ENCODE measurements around the gene BIRC2.

The BIRC2 gene

DNA sequence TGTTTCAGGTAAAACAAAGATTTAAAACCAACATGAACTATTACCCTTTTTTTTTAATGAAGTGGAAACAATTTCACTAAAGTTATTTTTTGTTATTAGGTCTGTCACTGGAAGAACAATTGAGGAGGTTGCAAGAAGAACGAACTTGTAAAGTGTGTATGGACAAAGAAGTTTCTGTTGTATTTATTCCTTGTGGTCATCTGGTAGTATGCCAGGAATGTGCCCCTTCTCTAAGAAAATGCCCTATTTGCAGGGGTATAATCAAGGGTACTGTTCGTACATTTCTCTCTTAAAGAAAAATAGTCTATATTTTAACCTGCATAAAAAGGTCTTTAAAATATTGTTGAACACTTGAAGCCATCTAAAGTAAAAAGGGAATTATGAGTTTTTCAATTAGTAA is 30.9 kb downstream of the BIRC2 start:
- no peak for DNase-seq

DNA sequence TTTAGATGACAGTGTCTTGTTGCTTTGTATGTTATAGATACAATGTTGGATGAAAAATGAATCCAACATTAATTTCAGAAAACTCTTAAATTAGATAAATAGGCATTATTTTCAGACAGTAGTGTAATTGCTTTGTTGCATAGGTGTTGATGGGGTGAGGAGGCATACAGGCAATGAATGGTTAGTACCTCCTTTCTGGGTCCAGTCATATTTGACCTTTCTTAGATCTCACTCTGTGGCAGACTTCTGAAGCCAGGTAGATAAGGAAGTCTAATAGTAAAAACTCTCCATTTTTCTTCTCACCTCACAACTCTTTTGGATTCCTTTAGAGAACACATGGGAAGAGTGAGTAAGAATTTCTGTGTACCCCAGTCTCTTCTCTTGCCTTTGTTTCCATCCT is 31.8 kb downstream of the BIRC2 start:
- DNase-seq, result no peak

DNA sequence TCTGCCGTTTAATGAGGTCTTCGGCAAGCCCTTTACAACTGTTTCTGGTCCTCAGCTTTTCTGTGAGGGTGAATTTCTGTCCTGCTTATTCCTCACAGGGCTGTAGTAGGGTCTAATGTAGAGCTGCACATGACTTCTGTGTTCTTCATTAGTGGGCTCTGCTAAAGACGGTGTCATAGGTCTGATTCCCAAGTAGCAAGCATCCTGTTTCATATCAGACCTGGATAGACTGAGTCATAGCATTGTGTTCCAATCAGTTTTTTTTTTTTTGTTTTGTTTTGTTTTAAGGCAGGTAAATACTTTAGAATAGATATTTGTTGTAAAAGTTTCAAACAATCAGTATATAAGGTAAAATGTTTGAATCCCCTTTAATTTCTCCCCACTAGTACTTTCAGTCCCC is 35.4 kb downstream of the BIRC2 start:
- no peak for DNase-seq

DNA sequence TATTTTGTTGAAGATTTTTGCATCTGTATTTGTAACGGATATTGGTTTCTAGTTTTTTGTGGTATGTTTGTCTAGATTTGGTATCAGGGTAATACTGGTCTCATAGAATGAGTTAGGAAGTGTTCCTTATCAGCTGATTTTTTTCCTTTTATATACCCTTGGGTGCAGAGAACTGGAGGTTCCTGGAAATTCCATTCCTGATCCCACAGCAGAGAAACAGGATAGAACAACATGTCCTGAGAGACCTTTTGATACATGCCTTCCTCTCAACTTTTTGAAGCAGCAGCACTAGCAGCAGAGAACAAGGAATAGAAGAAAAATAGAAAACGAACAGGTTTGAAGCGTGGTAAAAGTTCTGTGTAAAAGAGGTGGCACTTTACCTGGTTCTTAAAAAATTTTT is 36.8 kb downstream of the BIRC2 start:
- no peak for DNase-seq

DNA sequence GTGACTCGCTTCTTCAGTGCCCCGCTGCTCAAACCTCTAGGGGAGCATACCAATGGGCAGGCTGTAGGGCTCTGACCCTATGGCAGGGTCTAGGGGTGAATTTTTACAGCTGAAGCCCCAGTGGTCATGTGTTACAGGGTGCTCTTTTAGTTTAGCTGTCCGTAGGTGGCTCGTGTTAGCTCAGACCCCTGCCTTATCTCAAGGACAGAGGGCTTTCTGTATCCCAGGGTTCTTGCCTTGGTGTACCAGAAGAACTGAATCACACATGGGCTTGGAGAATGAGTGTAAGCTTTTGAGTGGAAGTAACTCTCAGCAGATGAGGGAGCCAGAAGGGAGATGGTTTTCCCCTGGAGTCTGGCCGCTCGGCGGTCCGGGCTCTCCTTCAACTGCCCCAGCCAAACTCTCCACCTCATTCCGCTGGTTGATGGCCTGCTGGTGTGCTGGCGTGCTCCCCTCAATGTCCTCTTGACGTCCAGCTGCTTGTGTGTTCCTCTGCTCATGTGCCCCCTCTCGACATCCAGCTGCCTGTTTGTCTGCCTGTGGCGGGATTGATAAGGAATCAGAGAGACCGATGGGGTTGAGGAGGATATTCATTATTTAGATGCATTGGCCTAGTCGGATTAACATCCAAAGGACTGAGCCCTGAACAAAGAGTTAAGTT is 37.5 kb downstream of the BIRC2 start:
- DNase-seq, result no peak

DNA sequence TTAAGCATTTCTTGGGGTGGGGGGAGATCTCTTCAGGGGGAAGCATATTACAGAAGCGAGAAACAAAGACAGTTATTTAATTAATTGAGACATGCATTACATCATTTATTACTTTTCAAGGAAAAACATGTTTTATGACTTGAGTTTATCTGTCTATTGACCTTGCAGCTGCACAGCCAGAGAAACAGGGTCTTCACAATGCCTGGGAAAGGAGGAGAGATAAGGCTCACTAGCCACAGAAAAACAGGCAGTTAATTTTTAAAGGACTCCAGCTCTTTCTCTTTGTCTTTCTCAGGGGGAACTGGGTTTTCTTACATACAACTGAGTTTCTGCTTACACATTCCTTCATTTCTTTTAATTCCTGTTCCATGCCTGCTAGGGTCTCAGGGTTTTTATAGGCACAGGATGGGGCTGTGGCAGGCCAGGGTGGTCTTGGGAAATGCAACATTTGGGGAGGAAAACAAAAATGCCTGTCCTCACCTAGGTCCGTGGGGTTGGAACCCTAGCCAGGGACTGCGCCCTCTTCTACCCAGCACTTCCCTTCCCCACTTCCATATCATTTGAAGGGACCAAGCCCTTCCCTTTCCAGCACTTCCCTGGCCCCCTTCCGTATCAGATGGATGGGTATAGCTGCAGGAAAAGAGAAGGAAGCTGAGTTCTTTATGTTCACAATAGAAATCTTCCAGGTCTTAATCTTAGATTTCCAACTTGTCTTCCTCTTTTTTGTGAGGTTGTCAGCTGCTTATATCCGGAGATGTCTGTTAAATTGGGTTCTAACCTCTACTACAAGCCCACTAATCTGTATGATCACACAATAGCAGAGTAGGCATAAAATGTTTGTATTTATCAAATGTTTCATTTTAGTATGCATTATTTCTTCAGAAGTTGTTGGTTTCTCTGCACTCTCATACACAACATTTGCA is 38.3 kb downstream of the BIRC2 start:
- no peak for DNase-seq

DNA sequence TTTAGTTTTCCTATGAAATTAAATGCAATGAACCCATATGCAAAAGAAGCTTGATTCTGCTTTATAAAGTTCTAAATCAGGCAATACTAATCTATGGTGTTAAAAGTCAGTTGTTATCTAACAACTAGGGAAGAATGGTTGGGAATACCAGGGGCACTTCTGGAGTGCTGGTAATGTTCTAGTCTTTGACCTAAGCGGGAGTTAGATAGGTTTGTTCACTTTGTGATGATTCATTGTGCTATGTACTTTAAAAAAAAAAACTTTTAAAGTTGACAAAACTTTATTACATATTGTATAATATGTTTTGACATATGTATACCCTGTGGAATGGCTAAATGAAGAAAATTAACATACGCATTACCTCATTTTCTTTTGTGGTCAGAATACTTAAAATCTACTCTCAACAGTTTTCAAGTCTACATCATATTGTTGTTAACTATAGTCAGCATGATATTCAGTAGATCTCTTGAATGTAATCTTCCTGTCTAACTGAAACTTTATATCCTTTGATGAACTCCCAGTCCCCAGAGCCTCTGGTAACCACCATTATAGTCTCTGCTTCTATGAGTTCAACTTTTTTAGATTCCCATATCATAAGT is 39.2 kb downstream of the BIRC2 start:
- DNase-seq, result no peak

DNA sequence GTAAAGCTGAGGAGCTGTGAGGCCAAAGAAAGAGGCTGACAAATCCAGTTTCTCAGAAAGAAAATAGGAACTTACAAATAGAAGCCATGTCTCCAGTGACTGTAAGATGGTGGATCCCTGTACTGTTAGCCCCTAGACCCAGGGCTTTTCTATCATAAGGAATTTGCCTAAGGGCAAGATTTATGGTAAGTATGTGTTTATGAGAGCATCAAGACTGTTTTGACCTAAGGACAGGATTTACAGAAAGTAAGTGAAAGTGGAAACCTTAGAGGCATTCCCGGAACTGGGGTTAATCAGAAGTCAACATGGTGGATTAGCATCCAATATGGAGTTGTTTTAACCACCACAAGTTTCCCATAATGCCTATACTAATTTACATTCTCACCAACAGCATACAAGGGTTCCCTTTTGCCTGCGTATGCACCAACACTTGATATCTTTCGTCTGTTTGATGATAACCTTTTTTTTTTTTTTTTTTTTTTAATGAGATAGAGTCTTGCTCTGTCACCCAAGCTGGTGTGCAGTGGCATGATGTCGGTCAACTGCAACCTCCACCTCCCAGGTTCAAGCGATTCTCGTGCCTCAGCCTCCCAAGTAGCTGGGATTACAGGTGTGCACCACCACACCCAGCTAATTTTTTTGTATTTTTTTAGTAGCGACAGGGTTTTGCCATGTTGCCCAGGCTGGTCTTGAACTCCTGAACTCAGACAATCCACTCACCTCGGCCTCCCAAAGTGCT is 40.2 kb downstream of the BIRC2 start:
- DNase-seq, result no peak

DNA sequence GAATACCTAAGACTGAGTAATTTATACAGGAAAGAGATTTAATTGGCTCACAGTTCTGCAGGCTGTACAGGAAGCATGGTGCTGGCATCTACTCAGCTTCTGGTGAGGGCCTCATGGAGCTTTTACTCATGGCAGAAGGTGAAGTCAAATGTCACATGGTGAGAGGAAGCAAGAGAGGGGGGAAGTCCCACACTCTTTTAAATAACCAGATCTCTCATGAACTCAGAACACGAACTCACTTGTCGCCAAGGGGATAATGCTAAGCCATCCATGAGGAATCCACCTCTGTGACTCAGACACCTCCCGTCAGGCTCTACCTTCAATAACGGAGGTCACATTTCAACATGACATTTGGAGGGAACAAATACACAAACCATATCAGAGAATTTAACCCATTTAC is 42.2 kb downstream of the BIRC2 start:
- DNase-seq, result no peak

DNA sequence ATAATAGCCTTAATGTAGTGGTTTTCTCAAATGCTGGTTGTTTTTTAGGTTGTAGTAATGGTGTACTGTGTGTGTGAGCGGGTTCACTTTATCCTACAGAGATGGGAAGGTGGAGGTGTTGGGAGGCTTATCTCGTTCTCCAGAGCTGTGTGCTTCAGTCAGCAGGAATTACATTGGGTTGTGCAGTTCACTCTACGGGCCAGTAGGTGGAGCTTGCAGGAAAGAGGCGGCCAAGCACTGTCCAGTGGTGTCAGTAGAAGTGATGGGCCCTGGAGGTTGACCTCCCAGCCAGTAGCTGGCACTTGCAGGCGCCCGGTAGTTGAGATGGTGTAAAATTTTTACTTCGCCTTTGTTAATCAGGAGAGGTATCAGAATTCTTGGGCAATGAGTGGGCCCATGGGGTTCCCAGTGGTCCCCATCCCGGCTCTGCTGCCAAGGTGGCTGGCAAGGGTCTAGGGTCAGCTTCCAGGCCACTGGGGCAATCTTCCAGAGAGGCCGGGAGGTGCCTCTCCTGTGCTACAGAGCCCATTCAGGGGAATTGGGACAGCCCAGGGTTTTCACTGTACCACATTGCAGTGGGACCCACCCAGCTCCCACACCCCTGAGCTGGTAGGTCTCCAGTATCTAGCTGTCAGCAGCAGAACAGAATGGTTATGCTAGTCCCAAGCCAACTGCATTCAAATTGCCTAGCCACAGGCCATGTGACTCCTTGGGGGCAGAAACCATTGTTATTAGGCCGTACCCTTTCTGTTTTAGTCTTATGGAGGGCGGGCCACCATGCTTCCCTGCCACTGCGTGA is 43.9 kb downstream of the BIRC2 start:
- DNase-seq, result peak; percentile 61

DNA sequence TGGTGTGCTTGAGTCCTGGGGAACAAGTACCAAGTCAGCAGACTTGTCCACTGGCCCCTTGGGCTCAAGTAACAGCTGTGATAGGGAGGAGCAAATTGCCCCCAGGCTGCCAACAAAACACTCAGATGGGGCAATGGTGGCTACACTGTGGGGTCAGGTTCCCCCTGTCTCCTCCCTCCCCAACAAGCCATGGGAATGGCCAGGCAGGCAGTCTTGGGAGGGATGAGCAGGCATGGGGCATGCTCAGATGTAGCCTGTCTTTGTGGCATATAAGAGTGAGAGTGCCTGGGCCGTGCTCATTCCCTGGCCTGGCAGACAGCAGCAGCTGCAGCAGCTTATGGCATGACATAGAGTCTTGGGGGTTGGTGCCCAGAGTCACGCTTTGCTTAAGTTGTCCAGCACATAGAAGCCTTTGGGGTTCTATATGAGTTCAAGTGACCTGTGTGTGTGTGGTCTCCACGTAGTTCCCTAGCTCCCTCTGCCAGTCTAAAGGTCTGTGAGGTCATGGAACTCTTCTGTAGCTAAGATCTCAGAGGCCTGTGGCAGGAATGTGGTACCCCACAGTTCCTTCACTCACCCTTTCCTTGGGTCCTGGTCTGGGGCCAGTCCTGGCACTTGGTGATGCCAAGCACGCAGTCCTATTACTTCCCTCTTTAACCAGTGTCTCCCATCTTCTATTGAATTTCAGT is 44.7 kb downstream of the BIRC2 start:
- no peak for DNase-seq

DNA sequence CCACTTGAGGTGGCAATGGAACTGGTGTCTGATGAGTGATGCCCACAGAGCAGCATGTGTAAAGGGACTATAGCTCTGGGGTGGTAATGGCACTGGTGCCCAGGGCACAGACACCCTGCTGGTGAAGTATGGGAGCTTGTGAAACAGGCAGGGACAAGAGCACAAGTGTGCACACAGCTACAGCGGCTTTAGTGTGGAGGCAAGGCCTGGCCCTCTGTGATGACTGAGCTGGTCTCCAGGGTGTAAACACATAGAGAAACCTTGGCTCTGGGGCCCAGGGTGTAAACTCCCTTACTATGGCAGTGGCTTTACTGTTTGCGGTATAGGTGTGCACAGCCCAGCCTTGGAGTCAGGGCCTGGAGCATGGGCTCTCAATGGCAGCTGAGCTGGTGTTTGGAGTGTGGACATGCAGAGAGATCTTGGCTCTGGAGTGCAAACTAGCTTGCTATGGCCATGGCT is 46.3 kb downstream of the BIRC2 start:
- no peak for DNase-seq

DNA sequence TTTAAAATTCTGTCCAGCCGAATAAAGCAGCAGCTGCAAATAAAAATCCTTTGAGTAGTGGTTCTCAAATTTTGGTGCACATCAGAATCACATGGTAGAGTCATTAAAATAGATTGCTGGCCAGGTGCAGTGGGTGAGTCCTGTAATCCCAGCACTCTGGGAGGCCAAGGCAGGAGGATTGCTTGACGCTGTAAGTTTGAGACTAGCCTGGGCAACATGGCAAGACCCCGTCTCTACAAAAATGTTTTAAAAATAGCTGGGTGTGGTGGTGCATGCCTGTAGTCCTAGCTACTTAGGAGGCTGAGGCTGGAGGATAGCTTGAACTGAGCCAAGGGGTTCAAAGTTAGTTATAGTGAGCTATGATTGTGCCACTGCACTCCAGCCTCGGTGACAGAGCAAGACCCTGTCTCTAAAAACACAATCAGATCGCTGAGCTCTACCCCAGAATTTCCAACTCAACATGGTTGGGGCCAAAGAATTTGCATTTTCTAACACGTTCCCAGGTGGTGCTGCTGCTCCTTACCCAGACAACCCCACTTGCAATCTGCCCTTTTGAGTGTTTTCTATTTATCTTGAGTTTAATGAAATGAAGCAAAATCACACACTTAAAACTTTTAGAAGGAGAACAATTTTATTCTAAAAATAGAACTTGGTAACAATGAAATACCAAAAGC is 48.8 kb downstream of the BIRC2 start:
- no peak for DNase-seq

DNA sequence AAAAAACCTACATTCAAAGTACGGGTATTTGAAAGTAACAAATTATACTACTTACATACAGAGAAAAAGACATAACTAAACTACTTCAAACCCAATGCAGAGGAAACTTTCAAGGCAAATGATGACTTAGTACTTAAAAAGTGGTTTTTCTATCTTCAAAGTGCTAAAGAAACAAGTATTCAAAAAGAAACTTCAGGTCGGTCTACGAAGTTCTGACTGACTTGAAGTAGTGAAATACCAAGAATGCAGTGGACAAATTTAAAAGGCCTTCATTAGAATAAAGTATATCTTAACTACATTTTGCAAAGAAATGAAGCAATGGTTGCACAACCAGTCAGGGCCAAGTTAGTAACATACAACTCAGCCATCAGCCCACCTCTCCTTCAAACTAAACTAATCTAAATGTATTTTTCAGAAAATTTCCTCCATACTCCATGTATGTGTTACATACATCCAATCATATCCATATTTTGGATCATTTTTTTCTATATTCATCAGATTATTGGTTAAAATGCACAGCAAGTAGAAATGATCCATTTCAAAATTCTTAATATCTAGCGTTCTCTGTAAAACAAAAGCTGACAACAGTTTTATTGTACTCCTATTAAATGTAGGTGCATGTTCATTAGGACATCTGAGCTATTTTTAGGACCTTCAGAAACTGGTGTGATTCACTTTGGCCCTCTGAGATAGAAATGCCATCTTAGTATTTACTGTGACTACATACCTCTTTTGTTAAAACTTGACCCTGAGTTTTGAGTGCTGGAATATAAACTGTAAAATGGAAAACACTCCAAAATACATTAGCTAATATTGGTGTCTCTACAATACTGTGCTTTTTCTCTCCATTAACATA is 49.9 kb downstream of the BIRC2 start:
- DNase-seq, result no peak

DNA sequence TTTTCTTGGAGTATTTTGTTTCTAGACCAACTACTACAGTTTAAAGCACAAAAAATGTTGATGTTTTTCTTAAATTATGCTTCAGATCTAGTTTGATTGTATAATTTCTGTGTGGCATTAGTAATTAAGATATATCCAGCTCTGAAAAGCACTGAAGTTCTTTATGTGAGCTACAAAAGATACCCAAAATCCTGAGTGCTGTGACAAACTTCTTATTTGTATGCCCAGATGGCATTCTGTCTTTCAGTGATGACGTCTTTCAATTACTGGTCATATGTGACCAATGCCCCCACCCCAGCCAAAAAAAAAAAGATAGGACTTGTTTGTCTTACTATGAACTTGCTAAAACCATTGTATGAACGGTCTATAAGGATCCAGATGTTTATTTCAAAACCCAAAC is 51.3 kb downstream of the BIRC2 start:
- DNase-seq, result no peak

DNA sequence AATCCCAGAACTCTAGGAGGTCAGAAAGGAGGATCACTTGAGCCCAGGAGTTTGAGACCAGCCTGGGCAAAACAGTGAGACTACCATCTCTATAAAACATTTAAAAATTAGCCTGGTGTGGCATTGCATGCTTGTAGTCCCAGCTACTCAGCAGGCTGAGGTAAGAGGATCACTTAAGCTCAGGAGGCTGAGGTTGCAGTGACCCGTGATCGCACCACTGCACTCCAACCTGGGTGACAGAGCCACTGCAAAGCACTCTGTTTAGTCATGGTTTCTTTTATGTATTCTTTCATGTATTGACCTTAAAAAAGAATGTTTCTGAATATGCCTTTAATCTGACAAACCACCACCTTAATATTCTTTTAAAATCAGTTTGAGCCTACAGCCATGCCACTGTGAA is 52.2 kb downstream of the BIRC2 start:
- no peak for DNase-seq

DNA sequence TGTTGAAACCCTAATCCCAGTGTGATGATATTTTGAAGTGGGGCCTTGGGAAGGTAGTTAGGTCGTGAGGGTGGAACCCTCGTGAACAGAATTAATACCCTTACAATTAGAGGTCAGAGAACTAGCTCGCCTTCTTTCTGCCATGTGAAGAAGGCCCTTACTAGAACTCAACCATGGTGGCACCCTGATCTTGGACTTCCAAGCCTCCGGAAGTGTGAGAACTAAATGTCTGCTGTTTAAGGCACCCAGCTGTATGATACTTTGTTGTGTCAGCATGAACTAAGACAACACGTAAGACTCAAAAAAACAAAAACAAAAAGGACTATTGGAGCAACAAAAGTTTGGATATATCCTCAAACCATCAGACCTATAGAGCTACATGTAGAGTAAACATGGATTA is 53.6 kb downstream of the BIRC2 start:
- no peak for DNase-seq

DNA sequence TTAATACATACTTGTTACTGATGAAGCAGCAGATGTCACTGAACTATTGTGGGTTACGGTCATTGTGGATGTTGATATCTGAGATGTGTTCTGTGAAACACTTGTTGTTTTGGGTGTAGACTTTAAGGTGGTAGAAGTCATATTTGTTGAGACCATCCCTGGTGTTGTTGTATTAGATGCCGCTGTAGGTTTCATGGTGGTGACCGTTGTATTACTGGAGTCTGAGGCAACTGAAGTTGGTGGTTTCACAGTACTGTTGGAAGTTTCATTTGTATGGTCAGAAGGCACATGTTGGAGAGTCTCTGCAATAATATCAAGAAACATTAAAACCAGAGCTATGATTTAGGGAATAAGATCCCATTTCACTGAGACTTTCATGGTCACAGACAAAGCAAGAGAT is 54.9 kb downstream of the BIRC2 start:
- DNase-seq, result no peak

DNA sequence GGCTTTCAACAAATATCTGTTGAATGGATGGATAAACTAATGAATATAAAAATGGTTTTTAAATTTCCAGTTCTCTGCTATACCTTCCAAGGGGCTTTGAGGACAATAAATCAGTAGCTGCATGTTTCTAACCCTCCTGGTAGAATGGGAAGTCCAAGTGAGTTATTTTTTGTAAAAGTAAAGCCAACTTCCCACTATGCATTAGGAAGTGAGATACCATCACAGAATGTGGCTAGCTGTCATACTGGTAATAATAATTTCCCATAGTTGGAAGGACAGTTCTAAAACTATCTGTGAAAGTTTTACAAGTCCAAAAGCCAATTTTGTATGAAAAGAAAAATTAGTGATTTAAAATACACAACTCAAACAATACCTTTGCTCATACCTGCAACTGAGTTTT is 55.5 kb downstream of the BIRC2 start:
- DNase-seq, result no peak

DNA sequence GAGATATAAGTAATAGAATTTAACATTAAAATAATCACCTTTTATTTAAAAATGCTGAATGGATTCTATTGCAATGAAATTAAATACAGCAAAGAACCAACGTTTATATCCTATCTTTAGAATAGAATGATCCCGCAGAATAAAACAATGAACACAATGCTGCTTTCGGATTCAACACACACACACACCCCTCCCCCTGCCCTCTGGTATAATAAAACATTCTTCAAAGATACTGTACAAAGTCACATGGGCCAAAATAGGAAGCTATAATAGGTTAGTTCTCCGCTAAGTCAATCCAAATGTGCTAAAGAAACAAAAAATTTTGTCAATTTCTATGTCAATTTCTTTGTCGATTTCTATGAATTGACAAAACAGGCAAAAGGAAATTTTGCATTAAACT is 58.5 kb downstream of the BIRC2 start:
- no peak for DNase-seq
